ENCODE results near the gene WDR37.
"Not testable (repeated sequence)": the region's sequence is repeated elsewhere in the genome, so short reads cannot be mapped to it uniquely, and the experiment has no call there.

The WDR37 gene

GRCh38 chr10:1116696-1117280 is 60.6 kb downstream of the WDR37 start:
- H3K4me1 Mint-ChIP-seq: peaks cover 21% of the 10 kb centered on the region
- TF ChIP-seq CTCF (IDR thresholded peaks at IDR 0.05; ENCODE audit: unreplicated experiment in 3 of 3): no peak
- H3K27me3 Mint-ChIP-seq (ENCODE audit: low read depth): no peaks in the 10 kb centered on the region
- peaks cover 75% of the 10 kb centered on the region for H3K36me3 Mint-ChIP-seq (ENCODE audit: low read depth)
- no peak overlapping the region for H3K27ac Mint-ChIP-seq
- H3K4me3 Mint-ChIP-seq: no peak overlapping the region
- H3K9me3 Mint-ChIP-seq: no peaks in the 10 kb centered on the region

- no peak overlapping the region for H3K4me3 Mint-ChIP-seq
- TF ChIP-seq CTCF (IDR thresholded peaks at IDR 0.05; ENCODE audit: unreplicated experiment in 3 of 3): no peak
- H3K9me3 Mint-ChIP-seq: no peaks in the 10 kb centered on the region
- no peaks in the 10 kb centered on the region for H3K27me3 Mint-ChIP-seq (ENCODE audit: low read depth)
- H3K4me1 Mint-ChIP-seq: peaks cover 27% of the 10 kb centered on the region
- H3K36me3 Mint-ChIP-seq (ENCODE audit: low read depth): peaks cover 75% of the 10 kb centered on the region
- no peak overlapping the region for H3K27ac Mint-ChIP-seq
Observed at GRCh38 chr10:1117651-1118050, 61.5 kb downstream of the WDR37 start.

GRCh38 chr10:1118318-1118717 is 62.1 kb downstream of the WDR37 start:
- not testable (repeated sequence) for H3K27ac Mint-ChIP-seq; H3K27me3 Mint-ChIP-seq (ENCODE audit: low read depth); H3K9me3 Mint-ChIP-seq; H3K4me3 Mint-ChIP-seq
- peaks cover 29% of the 10 kb centered on the region for H3K4me1 Mint-ChIP-seq
- H3K36me3 Mint-ChIP-seq (ENCODE audit: low read depth): peaks cover 73% of the 10 kb centered on the region

- no peak overlapping the region for H3K4me3 Mint-ChIP-seq
- H3K27me3 Mint-ChIP-seq (ENCODE audit: low read depth): no peaks in the 10 kb centered on the region
- H3K9me3 Mint-ChIP-seq: no peaks in the 10 kb centered on the region
- no peak overlapping the region for H3K27ac Mint-ChIP-seq
- no peak for TF ChIP-seq CTCF (IDR thresholded peaks at IDR 0.05; ENCODE audit: unreplicated experiment in 3 of 3)
- H3K4me1 Mint-ChIP-seq: peaks cover 35% of the 10 kb centered on the region
- H3K36me3 Mint-ChIP-seq (ENCODE audit: low read depth): peaks cover 76% of the 10 kb centered on the region
Observed at GRCh38 chr10:1119027-1119426, 62.8 kb downstream of the WDR37 start.

GRCh38 chr10:1119501-1119900 is 63.3 kb downstream of the WDR37 start:
- Mint-ChIP-seq H3K27ac (no peak overlapping the region), H3K9me3 (no peaks in the 10 kb centered on the region), H3K27me3 (ENCODE audit: low read depth) (no peaks in the 10 kb centered on the region), H3K36me3 (ENCODE audit: low read depth) (peaks cover 81% of the 10 kb centered on the region), H3K4me1 (peaks cover 35% of the 10 kb centered on the region), H3K4me3 (no peak overlapping the region)
- TF ChIP-seq CTCF (IDR thresholded peaks at IDR 0.05; ENCODE audit: unreplicated experiment in 3 of 3): no peak

DNA sequence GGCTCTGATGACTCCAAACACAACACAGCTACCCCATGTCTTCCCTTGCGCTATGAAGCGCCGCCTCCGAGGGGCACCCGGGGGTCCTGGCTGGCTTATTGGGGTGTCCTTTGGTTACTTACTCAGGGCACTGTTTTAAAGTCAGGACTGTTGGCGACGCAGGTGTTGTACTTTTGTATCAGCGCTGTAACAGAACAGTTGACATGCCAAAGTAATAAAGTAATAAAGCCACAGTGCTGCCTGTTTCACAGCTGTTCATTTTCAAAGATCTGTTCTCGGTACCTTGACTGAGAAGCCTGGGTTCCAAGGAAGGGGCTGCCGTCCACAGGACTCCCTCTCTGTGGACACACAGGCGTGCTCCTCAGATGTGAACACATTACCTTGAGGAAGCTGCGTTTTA is 64.1 kb downstream of the WDR37 start:
- Mint-ChIP-seq H3K4me1 (peaks cover 35% of the 10 kb centered on the region), H3K9me3 (no peaks in the 10 kb centered on the region), H3K27ac (peak overlapping the region; percentile 58 to 84 (median 81)), H3K4me3 (peak overlapping the region in 1 of 3 experiments; percentile 42), H3K36me3 (ENCODE audit: low read depth) (peaks cover 84% of the 10 kb centered on the region), H3K27me3 (ENCODE audit: low read depth) (no peaks in the 10 kb centered on the region)
- no peak for TF ChIP-seq CTCF (IDR thresholded peaks at IDR 0.05; ENCODE audit: unreplicated experiment in 3 of 3)
